ENCODE results near the gene RABGAP1L.
"Not testable (repeated sequence)": the region's sequence is repeated elsewhere in the genome, so short reads cannot be mapped to it uniquely, and the experiment has no call there.

Gene RABGAP1L

DNA sequence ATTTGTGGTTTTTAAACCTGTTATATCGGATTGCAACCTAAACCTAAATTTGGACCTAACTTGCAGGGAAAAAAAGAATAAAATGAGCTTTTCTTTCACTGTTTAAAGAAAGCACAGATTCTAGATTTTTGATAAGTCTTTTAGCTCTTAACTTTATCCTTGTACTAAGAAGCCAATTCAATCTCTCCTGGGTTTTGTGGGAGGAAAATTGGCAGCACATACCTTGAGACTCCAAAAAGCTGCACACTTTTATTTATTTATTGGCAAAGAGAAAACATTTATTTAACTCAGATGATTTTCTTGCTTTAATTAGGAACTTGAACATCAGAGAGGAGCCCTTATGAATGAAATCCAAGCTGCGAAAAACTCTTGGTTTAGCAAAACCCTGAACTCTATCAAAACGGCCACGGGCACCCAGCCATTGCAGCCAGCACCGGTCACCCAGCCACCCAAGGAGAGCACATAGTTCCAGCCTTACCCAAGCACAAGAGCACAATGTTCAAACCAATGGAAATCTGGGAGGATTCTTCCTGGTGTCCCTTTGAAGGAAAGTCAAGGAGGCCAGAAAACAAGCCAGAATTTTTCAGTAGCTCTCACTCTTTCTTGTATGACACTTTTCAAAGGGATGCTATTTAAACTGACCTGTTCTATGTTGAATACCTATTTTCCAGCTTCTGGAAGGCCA, 830.4 kb downstream of the RABGAP1L start:
- no peak for DNase-seq

DNA sequence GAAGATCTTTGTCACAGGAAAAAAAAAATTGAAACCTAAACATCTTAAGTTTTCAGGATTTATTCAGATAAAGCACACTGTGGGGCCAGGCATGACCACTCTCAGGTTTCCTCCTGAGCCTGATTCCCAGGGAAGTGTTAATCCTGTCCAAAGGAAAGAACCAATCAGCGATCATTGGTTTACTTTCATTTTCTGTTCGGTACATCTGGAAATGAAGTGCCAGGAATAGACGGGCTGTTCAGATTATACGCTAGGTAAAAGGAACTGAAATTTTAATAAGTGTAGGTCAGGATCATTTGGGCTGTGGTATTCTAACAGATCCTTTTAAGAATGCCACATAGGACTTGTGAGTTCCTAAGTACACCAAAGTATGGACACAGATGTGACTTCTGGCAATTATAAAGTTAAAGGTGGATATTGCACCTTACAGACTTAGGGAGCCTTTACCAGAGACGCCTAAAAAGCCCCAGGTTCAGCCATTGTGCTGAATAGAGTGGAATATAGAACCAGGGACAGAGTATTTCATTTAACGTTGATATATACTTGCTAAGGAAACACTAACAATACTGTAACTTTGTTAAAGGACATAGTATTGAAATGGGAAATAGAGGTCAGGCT, 831.2 kb downstream of the RABGAP1L start:
- DNase-seq, result no peak

DNA sequence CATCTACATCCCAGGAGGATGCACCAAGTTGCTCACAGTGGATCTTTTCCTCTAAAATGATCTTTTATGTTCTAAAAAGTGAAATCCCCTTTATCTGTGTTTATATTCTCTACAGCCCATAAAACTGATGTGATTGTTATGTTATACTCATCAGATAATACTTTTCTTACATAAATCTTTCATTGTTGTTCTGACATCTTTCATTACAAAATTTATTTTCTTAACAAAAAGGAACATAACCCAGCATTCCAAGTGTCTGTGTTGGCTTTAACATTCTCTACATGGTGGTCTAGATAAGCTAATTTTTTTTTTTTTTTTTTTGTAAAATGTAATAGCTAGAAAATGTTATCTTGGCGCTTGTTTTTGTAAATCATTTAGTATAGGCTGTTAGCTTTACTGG, 832.2 kb downstream of the RABGAP1L start:
- no peak for DNase-seq

DNA sequence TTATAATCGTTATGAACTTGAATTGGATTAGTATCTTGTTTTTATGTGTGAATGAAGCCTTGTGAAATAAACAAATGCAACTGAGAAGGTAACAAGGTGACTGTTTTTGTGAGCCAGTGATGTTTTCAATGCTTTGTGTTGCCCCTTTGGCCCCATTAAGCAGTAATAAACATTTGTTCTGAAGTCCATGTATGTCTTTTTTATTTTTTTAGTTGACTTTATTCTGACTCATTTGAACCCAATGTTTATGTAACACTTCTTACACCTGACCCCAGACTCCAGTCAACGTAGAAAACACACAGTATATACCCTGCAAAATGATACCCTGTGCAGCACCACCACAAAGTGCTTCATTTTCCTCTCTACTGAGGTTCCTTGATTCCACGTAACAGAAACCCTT, 835.8 kb downstream of the RABGAP1L start:
- no peak for DNase-seq

DNA sequence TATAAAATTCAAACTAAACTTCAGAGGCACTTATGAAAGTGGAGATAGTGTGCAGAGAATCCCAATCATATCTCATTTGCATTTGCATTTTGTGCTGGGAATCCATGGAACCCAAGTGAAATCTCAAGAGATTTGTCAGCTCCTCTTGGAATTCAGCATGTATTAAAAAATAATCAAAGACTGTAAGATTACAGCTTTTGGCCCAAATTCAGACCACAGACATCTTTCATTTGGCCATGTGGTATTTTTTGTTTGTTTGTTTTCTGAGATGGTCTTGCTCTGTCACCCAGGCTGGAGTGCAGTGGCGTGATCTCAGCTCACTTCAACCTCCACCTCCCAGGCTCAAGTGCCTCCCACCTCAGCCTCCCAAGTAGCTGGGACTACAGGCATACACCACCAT, 836.6 kb downstream of the RABGAP1L start:
- DNase-seq, result no peak

DNA sequence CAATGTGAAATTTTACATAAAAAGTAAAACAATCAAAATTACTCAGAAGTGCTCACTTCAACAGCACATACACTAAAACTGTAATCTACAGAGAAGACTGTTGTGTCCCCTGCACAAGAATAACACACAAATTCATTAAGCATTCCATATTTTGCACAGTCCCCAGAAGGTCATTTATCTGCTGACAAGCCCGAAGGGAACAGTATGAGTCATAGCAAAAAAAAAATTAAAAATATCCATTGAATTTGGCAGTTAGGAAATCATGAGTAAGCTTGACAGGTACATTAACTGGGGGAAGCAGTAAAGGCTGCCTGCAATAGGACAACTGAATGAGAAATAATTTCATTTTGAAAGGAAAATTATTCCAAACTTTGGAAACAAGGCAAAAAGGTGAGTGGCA, 837.2 kb downstream of the RABGAP1L start:
- DNase-seq, result no peak

DNA sequence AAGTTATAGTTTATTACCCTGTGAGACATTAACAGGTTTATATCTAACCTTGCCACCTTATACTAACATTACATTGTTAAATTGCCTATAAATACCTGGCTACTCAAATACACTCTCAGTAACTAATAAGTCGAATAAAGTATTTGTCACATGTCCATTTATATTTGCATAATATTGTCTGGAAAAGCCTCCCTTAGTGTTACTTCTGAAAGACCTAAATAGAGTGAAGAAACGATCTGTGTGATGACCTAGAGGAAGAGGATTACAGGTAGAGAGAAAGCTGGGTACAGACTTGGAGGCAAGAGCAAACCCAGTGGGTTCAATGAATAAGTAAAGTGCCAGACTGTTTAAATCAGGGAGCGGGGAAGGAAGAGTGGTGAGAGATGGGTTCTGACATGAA, 837.7 kb downstream of the RABGAP1L start:
- no peak for DNase-seq

DNA sequence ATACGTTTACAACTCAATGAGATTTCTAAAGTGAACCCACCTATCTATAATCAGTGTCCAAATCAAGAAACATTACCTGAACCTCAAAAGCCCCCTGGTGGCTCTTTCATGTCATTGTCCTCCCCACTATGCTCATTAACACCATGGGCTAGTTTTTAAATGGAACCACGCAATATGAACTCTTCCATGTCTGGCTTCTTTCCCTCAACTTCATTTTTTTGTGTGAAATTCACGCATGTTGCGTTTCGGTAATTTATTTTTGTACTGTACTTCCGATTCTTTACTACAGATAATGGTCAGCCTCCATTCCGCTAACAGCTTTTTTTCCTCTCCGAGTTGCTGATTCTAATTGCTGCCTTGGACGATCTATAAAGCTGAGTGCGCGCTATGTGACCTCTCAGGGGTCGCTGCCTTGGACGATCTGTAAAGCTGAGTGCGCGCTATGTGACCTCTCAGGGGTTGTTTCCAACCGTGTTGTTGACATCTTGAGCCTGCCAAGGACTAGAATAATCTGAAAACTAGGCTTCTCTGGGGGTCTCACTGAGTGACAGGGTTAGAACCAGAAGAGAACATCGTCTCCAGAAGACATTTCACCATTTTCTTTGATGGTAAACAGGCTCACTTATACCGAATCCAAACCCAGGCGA, 839.4 kb downstream of the RABGAP1L start:
- DNase-seq, result peak; percentile 38

DNA sequence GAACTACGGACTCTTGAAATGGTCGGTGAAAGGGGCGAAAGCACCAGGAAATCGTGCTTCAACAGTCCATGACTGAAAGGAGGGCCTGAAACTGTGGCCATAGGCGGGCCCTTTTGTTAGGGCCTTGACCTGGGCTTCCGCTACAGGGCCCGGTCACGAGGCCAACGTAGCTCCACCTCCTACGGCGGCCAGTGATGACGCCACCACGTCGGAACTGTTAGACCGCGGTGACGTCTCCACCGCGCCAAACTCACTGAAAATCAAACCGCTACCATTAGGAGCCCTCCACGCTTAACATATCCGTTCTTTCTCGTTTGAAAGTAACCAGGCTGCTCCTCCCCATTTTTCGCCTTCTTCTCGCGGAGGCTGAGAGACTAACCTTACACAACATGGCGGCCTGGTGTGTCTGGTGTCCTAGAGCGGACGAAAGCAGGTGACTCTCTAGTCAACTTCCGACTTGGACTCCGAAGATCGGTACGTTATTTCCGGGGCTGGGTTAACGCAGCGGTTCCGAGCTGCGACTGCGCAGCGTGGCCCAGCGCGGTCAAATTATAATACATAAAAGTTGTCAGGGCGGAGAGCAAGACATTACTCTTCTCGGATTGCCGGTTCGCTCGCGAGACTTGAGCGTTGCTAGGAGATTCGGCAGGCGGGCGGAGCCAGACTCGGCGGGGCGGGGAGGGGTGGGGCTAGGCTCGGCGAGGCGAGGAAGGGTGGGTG, 840.1 kb downstream of the RABGAP1L start:
- DNase-seq, result peak; percentile 96

DNA sequence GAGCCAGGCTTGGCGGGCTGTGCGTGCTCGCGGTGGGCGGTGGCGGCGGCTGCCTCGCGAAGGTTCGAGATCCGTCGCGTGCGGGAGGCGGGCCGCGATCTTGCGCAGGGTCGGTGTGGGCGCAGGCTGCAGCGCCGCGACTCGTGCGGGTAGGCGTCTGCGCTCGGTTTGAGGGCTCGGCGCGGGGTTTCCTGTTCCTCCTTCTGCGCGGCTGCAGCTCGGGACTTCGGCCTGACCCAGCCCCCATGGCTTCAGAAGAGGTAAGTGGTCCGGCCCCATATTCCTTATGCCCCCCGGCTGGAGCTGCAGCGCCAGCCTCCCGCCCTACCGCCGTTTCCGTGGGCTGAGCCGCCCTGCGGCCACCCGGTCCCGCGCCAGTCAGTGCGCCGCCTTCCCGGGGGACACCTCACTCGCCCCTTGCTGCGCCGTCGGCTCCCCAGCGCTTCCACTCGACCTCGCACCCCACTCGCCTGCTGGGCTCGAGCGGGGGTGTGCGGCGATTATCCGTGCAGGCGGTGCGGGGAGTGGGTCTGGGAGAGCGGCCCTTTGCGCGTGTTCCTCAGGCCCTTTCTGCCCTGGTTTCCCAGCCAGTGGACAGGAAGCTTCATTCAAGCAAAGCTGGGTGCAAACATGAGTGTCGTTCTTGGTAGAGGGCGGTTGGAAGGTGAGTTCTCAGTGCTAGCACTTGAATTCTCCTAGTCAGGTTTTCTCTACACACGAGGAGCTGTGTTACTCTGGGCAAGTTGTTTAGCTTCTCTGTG, 840.8 kb downstream of the RABGAP1L start, which contains the start of gene CACYBP:
TSS of gene CACYBP (plus strand) at position 12 of the 761 bp plus-strand sequence. CDS start at position 246, 234 bp downstream.
- DNase-seq, result peak; percentile 47

DNA sequence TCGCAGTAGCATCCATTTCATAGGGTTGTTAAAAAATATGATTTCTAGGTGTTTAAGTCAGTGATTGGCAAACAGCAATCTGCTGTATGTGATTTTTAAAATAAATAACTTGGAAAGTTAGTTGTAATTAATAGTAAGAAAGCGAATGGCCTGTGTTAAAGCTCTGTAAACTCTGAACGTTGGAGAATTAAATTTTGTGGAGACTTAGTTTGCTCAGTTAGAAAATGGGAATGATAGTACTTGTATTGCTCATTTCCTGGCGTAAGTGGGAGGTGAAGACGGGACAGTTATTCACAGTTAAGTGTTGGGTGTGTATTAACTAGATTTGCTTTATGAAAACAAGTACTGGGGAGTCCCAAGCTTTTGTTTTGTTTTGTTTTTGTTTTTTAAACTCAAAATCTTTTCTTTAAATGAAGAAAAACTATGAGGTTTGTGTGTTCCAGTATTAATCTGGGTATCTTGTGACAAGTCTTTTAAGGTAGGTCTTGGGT, 841.4 kb downstream of the RABGAP1L start:
- DNase-seq, result no peak

DNA sequence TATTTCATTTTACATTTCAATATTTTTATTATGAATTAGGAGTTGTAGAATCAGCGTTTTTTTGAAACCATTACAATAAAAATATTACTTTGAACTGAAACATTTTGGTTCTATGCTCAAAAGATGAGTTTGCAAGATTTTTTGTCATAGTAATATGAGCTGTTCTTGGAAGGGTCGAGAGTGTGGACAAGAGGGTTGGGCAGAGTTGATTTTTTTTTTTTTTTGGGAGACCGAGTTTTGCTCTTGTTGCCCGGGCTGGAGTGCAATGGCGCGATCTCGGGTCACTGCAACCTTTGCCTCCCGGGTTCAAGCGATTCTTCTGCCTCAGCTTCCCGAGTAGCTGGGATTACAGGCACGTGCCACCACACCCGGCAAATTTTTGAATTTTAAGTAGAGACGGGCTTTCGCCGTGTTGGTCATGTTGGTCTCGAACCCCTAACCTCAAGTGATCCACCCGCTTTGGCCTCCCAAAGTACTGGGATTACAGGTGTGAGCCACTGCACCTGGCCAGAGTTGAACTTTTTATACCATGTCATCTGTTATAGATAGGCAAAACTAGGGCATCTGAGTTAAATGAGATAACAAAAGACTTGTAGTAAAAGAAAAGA, 843.7 kb downstream of the RABGAP1L start:
- DNase-seq, result no peak

DNA sequence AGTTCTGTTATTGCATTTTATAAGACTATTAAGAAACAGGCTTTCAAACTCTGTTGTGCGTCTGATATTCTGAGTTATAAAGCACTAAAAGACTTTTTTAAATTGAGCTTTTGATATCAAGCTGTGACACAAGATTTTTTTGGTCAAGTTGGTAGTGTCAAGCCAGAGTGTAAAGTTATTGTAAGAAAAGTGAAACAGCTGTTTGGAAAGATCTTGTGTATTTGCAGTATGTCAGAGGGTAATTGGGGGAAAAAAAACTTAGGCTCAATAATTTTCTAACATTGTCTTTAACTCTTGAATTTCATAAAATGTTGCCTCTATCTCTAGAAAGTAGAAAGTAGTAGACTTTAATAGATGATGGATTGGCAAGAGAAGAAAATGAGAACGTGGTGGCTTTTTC, 844.2 kb downstream of the RABGAP1L start:
- DNase-seq, result no peak

DNA sequence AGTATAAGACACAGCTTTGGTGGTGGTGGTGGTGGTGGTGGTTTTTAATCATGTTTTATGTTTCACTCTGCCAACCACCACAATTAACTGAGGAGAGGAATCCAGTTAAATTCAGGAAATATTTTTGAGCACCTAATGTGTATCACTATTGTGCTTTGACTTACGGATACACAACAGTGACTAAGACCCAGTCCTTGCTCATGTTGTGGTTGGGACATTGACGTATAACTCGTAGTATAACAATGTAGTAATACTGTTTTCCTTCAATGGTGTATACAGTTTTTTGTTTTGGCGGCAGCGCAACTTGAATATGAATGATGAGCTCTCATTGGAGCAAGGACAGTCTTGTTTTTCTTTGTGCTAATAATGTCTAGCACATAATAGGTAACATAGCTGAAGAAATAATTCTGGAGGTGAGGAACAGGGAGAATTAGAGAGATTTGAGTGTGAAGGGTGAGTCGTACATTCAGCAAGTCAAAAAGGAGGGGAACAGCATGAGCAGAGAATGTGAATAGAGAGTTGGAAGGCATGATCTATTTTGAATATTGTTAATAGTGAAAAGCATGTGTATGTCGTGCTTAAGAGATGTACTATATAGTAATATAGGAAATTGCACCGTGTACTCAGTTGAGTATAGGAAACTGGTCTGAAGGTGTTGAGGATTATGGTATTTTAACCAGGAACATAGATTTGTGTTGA, 845.9 kb downstream of the RABGAP1L start:
- no peak for DNase-seq

DNA sequence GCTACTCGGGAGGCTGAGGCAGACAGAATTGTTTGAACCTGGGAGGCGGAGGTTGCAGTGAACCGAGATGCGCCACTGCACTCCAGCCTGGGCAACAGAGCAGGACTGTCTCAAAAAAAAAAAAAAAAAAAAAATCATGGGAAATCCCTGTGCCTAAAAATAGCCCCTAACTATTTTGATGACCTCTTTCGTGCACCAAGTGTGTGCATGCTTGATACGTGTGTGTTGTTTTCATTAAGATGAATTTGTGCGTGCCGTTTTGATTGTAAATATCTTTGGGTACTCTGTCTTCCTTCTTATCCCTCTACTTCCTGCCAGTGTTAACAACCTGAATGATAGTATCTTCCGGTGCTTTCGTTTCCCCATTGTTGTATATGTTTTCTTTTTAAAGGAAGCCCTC, 850.2 kb downstream of the RABGAP1L start:
- no peak for DNase-seq

DNA sequence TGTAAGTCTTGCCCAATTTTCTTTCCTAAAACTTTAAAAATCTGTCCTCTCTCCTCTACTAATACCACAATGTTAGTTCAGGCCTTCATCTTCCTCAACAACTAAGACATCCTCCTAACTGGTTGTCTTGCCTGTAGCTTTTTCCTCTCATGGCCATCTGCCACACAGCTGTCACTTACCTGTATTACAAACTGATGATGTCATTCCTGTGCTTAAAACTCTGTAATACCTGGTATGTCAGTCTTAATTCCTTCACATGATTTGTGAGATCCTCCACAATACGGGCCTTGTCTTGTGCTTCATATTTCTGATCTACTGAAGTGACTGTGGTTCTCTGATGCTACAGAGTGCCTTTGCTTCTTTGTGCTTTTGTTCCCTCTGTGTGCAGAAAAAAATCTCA, 854.1 kb downstream of the RABGAP1L start:
- DNase-seq, result no peak

DNA sequence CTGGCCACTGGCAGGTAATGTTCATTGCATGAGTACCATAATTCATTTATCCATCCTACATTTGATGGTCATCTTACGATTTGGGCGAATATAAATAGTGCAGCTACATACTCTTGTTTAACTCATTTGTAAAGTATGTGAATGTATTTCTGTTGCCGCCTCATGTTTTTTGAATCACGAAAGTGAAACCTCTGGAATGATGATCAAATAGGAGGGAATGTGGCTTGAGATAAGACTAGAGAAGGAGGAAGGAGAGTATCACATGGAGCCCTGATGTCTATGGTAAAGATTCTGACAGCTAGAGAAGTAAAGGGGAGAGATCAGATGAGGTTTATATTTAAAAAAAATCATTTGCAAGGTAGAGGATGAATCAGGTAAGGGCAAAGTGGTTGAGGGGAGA, 855.9 kb downstream of the RABGAP1L start:
- DNase-seq, result no peak

DNA sequence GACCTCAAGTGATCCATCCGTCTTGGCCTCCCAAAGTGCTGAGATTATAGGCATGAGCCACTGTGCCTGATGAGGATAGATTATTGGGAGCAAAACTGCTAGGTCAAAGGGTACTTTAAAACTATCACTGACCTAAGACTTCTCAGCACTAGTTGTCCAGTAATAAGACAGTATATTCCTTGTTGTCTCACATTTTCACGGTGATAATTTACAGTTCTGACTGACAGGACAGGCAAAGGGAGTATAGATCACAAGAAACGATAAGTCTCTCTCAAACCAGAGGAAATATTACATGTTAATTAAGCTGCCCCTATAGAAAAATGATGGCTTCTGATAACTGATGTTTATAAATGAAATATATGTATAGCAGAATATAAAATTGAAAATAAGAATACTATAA, 860.2 kb downstream of the RABGAP1L start:
- no peak for DNase-seq

DNA sequence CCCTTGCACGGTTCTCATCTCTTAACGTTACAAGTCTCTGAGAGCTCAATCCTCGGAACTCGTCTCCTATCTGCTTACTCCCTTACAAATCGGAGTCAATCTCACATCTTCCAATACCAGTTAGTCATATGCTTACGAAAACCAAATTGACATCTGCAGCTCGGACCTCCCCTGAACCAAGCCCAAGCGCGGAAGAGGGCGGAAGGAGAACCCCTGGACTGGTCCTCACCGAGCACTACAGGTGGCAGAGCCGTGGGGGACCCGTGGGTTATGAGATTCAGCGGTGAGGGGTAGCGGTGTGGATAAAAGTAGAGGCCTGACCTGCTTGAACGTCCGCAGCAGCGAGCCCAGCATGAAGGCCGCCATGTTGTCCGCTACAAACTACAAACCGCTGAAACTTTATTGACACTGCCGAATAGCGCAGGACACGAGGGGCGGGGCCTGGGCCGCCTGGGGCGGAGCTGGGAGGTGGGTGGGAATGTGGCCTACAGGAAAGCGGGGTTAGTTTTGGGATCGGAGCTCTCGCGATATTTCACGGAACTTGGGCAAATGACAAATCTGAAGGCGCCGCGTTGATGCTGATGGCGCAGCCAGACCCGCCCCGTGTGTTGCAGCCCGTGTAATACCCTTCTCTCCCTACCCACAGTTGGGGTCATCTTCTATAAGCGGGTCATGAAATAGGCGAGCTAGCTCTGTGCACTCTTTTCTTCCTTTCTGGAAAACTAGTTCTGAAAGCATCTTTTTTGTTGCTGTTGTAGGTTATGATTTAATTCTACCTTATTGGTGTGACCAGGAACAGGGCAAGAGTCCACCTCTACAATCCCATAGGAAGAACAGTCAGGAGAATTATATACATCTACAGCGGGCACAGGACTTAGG, 864.0 kb downstream of the RABGAP1L start, which contains the start of gene MRPS14:
TSS of gene MRPS14 (minus strand) at position 383 of the 879 bp plus-strand sequence. CDS start at position 366, 17 bp downstream.
- peak; percentile 99 for DNase-seq

DNA sequence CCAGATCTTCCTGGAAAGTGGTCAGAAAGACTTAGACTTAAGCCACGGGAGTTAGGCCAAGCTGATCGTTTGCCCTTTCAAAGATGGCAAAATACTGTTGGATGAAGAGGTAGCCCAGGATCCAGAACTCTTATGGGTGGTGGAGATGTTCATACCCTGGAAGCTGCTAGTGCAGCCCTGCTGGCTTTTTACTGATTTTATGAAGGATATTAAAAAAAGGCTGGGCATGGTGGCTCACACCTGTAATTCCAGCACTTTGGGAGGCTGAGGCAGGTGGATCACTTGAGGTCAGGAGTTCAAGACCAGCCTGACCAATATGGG, 864.6 kb downstream of the RABGAP1L start:
- DNase-seq, result not testable (repeated sequence)

DNA sequence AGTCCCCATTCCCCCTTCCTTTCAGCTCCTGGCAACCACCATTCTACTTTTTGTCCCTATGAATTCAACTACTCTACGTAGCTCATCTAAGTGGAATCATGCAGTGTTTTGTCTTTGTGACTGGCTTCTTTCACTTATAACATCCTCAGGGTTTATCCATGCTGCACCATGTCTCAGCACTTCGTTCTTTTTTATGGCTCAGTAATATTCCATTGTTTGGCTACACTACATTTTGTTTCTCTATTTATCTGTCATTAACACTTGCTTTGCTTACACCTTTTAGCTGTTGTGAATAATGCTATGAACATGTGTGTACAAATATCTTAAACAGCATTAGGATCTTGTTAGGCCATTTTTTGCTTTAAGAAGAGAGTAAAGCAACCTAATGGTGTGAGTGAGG, 865.5 kb downstream of the RABGAP1L start:
- DNase-seq, result no peak
